Measurements from ENCODE around the gene JAG1. TPM values are rescaled to one million over a fixed set of nuclear protein-coding genes. Genes with fewer than 3 reads are reported as not detected.

JAG1 gene
- total RNA-seq, 2 experiments from 2014 or later, result 0.15 to 0.40 TPM

DNA sequence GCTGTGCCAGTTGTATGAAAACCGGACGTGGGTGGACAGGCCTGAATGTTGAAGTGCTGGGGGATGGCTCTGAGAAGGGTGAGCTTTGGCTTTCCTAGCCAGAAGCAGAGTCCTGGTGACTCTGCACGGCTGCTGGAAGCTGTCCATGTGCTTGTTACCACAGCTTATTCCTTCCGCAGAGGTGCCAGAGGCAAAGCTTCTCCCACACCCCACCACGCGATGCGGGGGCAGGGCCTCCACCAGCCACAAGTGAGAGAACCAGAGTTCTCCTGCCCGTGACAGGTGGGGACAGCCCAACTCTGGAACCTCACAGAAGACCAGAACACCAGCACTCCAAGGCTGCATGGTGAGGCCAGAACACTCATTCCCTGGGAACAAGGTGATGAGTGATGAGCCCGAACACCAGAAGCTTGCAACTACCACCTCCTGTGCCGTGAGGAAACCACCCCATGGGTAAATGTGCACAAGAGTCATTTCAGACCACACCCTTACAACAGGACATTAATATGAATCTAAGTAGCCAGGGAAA lies 36.7 kb downstream of the JAG1 start:
- H3K4me3 Mint-ChIP-seq, result no peak overlapping the region
- no peaks in the 10 kb centered on the region for H3K27me3 Mint-ChIP-seq
- no peaks in the 10 kb centered on the region for H3K36me3 Mint-ChIP-seq
- no peak for DNase-seq
- H3K27ac Mint-ChIP-seq, result no peak overlapping the region
- CTCF ChIA-PET, result no interaction called here
- intact Hi-C loops (cut with micrococcal nuclease), result no loop called here
- H3K9me3 Mint-ChIP-seq, result no peaks in the 10 kb centered on the region
- H3K4me1 Mint-ChIP-seq (ENCODE audit: low read depth), result no peaks in the 10 kb centered on the region
- POLR2A ChIA-PET, result no interaction called here

DNA sequence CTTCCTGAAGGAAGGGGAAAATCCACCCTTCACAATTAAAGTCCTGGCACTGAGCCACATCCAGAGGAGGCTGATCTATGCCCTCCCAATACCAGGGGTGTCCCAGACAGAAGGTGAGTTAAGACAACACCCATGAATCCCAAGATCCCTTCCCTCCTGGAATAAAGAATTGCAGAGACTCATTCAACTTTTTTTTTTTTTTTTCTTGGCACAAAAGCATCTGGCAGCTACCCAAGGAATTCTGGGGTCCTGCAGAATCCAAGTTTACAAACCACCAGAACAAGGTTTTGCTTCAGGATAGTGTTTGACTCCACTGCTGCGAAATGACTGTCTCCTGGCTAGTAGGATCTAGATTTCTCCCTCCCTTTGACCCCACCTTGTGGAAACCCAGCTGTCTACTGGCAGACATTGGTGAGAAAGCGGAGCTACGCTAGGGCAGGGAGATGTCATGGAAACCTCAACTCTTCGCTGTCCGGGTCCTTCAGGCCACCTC lies 37.4 kb downstream of the JAG1 start:
- intact Hi-C loops (cut with micrococcal nuclease), result no loop called here
- CTCF ChIA-PET, result no interaction called here
- Mint-ChIP-seq H3K27ac (no peak overlapping the region), H3K4me3 (no peak overlapping the region), H3K9me3 (no peaks in the 10 kb centered on the region), H3K36me3 (no peaks in the 10 kb centered on the region), H3K27me3 (no peaks in the 10 kb centered on the region), H3K4me1 (ENCODE audit: low read depth) (no peaks in the 10 kb centered on the region)
- POLR2A ChIA-PET, result no interaction called here
- DNase-seq, result no peak

DNA sequence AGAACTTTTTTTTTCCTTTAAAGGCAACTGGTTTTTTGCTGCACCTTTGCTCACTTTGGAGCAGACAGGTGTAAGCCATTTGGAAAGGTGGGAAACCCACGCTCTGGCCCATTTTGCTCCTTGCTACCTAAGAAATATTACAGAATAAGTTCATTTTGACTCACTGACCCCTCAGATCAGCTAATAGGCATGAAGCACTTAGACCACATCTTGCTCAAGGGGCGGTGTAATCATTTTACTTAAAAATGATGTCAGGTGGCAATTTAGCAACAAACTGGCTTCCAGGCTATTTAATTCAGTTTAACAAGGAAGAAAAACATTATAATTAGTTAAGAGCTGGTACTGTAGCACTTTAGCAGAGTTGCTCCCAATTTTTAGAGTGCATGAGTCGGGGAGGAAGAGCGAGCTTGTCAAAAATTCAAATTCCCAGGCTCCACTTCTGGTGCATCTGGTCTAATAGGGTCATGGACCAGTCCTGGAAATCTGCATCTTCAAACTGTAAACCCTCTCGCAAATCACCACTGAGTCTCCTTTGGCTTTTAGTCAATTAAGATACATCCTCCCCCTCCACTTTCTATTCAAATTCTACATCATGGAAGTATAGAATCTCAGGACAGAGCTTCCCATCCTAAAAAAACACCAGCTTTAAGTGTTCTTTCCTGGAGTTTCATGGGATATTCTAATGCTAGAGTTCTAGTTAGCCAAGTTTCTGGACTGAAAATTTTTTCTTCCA lies 38.2 kb downstream of the JAG1 start:
- ChIA-PET POLR2A (no interaction called here), CTCF (interaction anchor here (0.7 kb wide), 1 partner anchor 274 kb away, joined by 3 read pairs; no protein-coding TSS in a partner anchor)
- no peaks in the 10 kb centered on the region for H3K4me1 Mint-ChIP-seq (ENCODE audit: low read depth)
- H3K27ac Mint-ChIP-seq, result no peak overlapping the region
- DNase-seq, result no peak
- intact Hi-C loops (cut with micrococcal nuclease), result no loop called here
- no peaks in the 10 kb centered on the region for H3K9me3 Mint-ChIP-seq
- no peaks in the 10 kb centered on the region for H3K36me3 Mint-ChIP-seq
- no peak overlapping the region for H3K4me3 Mint-ChIP-seq
- H3K27me3 Mint-ChIP-seq, result no peaks in the 10 kb centered on the region

DNA sequence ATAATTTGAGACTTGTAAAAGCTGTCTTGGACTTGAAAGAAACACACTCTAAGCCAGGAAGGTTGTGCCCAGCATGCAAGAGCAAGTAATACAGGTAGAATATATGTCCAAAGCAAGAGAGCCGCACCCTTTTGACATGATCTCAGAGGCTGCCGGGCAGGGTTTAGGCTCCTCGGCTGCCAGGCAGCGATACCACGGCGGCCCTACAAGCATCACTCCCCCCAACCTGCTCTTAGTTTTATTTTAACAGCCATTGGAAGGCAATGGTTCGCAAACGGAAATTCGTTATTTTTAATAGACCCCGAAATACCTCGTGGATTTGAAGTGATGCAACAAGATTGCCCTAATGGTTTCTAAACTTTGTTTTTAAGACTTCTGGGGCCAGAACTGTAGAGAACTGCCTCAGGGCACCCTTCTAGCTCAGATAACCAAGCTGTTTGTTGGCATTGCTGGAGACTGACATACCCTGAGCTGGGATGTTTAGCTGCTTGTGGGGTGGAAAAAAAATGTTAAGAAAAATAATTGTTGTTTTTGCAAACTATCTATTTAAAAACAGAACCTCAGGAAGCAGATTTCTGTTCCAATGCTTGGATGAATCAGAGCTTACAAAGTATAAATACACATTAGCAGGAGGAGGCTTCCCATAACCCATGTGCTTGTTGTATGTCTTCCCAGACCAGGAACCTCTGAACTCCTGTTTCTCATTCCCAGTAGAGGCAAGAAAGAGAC lies 39.0 kb downstream of the JAG1 start:
- DNase-seq, result no peak
- intact Hi-C loops (cut with micrococcal nuclease), result no loop called here
- H3K9me3 Mint-ChIP-seq, result no peaks in the 10 kb centered on the region
- ChIA-PET POLR2A (no interaction called here), CTCF (interaction anchor here (0.7 kb wide), 2 partner anchors 61 to 275 kb away, joined by 3 read pairs; no protein-coding TSS in a partner anchor)
- H3K27me3 Mint-ChIP-seq, result no peaks in the 10 kb centered on the region
- no peak overlapping the region for H3K4me3 Mint-ChIP-seq
- no peak overlapping the region for H3K27ac Mint-ChIP-seq
- H3K36me3 Mint-ChIP-seq, result no peaks in the 10 kb centered on the region
- H3K4me1 Mint-ChIP-seq (ENCODE audit: low read depth), result no peaks in the 10 kb centered on the region

DNA sequence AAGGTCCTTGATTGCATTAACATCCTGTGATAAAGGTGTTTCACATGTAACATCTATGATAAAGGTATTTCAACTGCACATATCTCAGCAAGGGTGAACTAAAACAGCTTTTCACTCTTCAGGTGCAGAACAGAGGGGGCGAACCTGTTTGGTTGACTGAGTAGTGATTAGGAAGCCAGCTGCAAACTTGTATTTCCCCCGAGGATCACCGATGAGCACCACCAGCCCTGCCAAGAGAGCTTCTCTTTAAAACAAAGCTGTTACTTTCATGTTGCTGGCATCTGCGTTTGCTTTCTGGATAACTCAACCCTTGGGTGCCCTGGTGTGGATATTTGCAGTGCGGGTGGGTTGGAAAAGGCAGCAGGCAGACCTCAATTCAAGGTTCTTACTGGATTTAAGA lies 39.6 kb downstream of the JAG1 start:
- ChIA-PET POLR2A (no interaction called here), CTCF (interaction anchor here (0.7 kb wide), 1 partner anchor 62 kb away, joined by 3 read pairs; no protein-coding TSS in a partner anchor)
- no peak overlapping the region for H3K4me3 Mint-ChIP-seq
- intact Hi-C loops (cut with micrococcal nuclease), result no loop called here
- no peaks in the 10 kb centered on the region for H3K27me3 Mint-ChIP-seq
- H3K36me3 Mint-ChIP-seq, result no peaks in the 10 kb centered on the region
- H3K9me3 Mint-ChIP-seq, result no peaks in the 10 kb centered on the region
- no peak for DNase-seq
- H3K4me1 Mint-ChIP-seq (ENCODE audit: low read depth), result no peaks in the 10 kb centered on the region
- no peak overlapping the region for H3K27ac Mint-ChIP-seq

DNA sequence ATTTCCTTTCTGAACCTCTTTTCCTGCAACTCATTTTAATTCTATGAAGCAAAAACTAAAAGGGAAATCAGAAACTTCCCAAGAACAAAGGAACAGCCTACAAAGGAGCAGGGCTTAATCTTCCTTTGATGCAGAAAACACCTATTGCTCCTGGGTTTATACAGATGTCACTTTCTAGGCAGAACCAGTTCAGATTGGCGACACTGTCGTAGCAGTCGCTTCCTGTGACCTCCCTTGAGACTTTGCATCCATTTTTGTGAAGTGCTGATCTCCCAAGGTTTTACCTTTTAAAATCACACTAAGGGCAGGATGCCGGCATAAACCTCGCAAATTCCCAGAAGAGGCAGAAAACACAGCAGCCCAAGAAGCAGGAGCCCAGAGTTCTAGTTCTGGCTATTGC lies 40.1 kb downstream of the JAG1 start:
- Mint-ChIP-seq H3K27me3 (no peaks in the 10 kb centered on the region), H3K27ac (no peak overlapping the region), H3K4me3 (no peak overlapping the region), H3K4me1 (ENCODE audit: low read depth) (no peaks in the 10 kb centered on the region), H3K9me3 (no peaks in the 10 kb centered on the region), H3K36me3 (no peaks in the 10 kb centered on the region)
- intact Hi-C loops (cut with micrococcal nuclease), result no loop called here
- no peak for DNase-seq
- ChIA-PET CTCF (no interaction called here), POLR2A (no interaction called here)

DNA sequence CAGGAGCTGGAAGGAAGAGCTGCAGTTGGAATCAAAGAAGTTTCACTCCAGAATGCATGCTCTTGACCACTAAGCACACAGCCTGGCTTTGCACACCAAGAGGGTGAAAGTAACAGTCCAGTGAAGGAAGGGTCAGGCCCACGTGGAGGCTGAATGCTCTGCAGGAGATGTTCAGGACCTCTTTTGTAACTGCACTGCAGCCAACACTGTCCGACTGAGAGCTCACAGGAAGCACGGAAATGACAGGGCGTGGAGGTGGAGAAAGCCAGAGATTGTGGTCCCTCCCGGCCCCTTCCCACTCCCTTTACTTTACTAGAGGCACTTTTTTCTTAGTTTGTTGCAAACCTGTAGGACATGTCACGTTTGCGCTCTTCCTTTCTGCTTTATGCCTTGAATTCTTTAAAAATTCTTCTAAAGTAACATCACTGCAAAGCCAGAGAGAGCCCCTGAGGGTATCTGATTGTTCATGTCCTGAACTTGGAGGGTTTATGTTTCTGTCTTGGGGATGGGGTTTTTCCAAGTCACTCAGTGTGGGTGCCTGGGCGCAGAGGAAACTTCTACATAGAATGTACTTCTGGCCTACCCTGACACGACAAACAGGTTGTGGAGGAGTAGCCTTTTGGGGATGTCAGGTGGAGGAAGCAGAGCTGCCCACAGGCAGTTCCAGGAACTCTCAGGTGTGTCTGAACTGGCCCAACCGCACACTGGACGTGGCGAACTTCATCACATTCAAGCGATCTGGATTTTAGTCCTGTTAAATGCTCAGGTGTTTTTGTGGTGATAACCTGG lies 40.9 kb downstream of the JAG1 start:
- POLR2A ChIA-PET, result no interaction called here

DNA sequence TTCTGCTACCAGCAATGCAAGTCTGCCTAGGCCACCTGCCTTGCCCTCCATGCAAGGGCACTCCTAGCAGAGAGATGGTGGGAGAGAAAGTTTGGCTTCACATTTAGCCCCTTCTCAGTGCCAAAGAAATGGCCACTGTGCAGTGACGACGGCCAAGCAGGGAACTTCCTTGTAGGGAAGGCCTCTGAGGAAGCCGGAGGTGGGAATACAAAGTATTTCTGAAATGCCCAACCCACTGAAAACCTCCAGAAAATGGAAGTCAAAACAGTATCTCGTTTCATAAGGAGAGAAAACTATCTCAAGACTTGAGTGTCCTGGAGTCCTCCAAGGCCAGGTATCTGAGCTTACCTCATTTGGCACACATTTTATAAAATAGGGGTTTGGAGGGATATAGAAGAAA lies 42.7 kb downstream of the JAG1 start:
- H3K9me3 Mint-ChIP-seq, result no peaks in the 10 kb centered on the region
- H3K4me1 Mint-ChIP-seq (ENCODE audit: low read depth), result no peaks in the 10 kb centered on the region
- no peak for DNase-seq
- no peak overlapping the region for H3K27ac Mint-ChIP-seq
- H3K36me3 Mint-ChIP-seq, result no peaks in the 10 kb centered on the region
- H3K4me3 Mint-ChIP-seq, result no peak overlapping the region
- ChIA-PET POLR2A (no interaction called here), CTCF (no interaction called here)
- intact Hi-C loops (cut with micrococcal nuclease), result no loop called here
- no peaks in the 10 kb centered on the region for H3K27me3 Mint-ChIP-seq

More for the DNA sequence above, 40.9 kb downstream of the JAG1 start:
- Mint-ChIP-seq H3K4me3 (no peak overlapping the region), H3K27ac (no peak overlapping the region), H3K4me1 (ENCODE audit: low read depth) (no peaks in the 10 kb centered on the region), H3K27me3 (no peaks in the 10 kb centered on the region), H3K9me3 (no peaks in the 10 kb centered on the region), H3K36me3 (no peaks in the 10 kb centered on the region)
- intact Hi-C loops (cut with micrococcal nuclease), result no loop called here
- CTCF ChIA-PET, result no interaction called here
- DNase-seq, result no peak

DNA sequence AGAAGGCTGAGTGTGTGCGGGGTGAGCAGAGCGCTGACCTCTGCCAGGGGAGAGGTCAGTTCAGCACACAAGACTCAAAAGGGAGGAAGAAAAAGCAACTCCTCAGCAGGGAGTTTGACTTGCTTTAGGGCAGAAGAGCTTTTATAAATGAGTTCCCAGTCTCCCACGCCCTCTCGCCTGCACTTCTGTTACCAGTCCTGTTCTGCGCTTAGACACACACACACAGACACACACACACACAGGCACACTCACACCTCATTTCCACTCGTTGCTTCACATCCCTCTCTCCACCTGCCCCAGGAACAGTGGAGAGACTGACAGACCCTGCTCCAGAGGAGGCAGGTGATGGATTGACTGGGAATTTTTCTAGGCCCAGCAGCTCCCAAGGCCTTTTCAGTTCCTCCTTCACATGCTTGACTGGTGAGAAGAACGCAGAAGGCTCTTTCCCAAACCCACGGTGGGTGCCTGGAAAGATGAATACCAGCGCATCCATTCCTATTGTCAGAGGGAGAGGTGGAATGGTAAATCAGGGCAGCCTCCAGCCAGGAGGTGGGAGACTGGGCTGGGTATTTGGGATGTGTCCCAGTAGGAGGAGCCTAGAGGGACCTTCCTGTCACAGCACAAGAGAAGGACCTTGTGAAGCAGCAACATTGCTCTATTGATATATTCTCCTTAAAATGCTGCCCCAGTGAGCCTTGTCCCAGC lies 43.7 kb downstream of the JAG1 start:
- H3K27me3 Mint-ChIP-seq, result no peaks in the 10 kb centered on the region
- intact Hi-C loops (cut with micrococcal nuclease), result no loop called here
- H3K4me1 Mint-ChIP-seq (ENCODE audit: low read depth), result no peaks in the 10 kb centered on the region
- H3K36me3 Mint-ChIP-seq, result peaks cover 3% of the 10 kb centered on the region
- H3K27ac Mint-ChIP-seq, result no peak overlapping the region
- H3K9me3 Mint-ChIP-seq, result no peaks in the 10 kb centered on the region
- no peak overlapping the region for H3K4me3 Mint-ChIP-seq
- DNase-seq, result no peak
- CTCF ChIA-PET, result no interaction called here
- POLR2A ChIA-PET, result no interaction called here

DNA sequence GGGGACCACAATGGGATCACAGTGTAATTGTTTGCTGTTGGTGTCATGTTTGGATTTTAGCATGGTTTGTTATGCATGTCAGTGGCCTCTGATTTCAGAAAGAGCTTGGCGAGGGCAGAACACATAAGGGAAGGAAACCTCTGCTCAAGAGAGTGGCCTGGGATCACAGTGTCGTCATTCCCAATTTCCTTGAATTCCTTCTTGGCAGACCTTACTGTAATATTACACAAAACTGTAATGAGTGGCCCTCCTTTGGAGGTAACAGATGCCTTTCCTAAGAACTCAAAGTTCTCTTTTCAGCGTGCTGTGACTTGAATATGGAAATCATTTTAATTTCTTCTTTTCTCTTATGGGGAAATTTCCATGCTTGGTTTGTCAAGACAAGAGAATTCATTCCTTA lies 46.9 kb downstream of the JAG1 start:
- Mint-ChIP-seq H3K4me3 (no peak overlapping the region), H3K9me3 (no peaks in the 10 kb centered on the region), H3K27me3 (no peaks in the 10 kb centered on the region), H3K4me1 (ENCODE audit: low read depth) (no peaks in the 10 kb centered on the region), H3K36me3 (peaks cover 17% of the 10 kb centered on the region), H3K27ac (no peak overlapping the region)
- CTCF ChIA-PET, result no interaction called here
- no peak for DNase-seq
- intact Hi-C loops (cut with micrococcal nuclease), result no loop called here
- POLR2A ChIA-PET, result no interaction called here

DNA sequence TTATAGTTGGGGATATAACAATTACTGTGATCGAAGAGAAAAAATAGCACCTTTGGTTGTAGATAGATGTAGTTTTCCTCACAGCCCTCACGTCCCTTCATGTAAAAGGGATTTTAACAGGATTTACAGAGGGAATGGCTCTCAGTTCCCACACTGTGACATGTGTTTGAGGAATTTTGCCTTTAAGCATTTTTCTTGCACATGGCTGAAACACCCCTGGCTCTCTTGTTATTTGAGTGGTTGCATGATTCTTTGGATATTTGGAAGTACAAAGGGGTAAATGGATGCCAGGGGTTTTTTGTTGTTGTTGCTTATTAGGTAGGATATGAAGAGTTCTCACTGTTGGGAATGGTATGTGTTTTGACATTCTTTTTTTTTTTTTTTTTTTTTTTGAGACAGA lies 48.2 kb downstream of the JAG1 start:
- Mint-ChIP-seq H3K4me1 (ENCODE audit: low read depth) (no peaks in the 10 kb centered on the region), H3K27ac (no peak overlapping the region), H3K36me3 (peaks cover 21% of the 10 kb centered on the region), H3K9me3 (no peaks in the 10 kb centered on the region), H3K4me3 (no peak overlapping the region), H3K27me3 (no peaks in the 10 kb centered on the region)
- intact Hi-C loops (cut with micrococcal nuclease), result no loop called here
- CTCF ChIA-PET, result no interaction called here
- POLR2A ChIA-PET, result no interaction called here
- no peak for DNase-seq

Measured in activated CD4-positive, alpha-beta memory T cell treated with anti-CD3 and anti-CD28 coated beads for 36 hours (primary cell).